Neural cell (in vitro differentiated cells): ENCODE measurements around the gene PDE8B.

ENCODE experiments used
- CTCF ChIP-seq: fragments of 450-650 bp; IDR thresholded peaks from 2 replicates; pipeline ENCODE4 v1.5.1; 2014; ENCODE audit warnings: antibody characterized with exemption, mild to moderate bottlenecking, moderate library complexity; ENCODE audit not compliant: poor library complexity, severe bottlenecking
- MXI1 ChIP-seq: fragments of 450-650 bp; conservative IDR thresholded peaks from 2 replicates; pipeline ENCODE4 v1.6.1; 2014; ENCODE audit warnings: antibody characterized with exemption, mild to moderate bottlenecking; ENCODE audit not compliant: poor library complexity, severe bottlenecking
- POLR2AphosphoS5 ChIP-seq: IDR thresholded peaks from 2 replicates; pipeline ENCODE4 v1.6.1; 2012
- REST ChIP-seq: IDR thresholded peaks from 2 replicates; pipeline ENCODE4 v1.6.1; 2012; ENCODE audit warnings: borderline replicate concordance

GRCh38 chr5:77380636-77381035 is 170.2 kb downstream of the PDE8B start:
- TF ChIP-seq CTCF, result no peak
- no peak for TF ChIP-seq MXI1
- no peak for TF ChIP-seq REST
- TF ChIP-seq POLR2AphosphoS5, result no peak
